ENCODE measurements around the gene LSM14B. TPM values are rescaled to one million over a fixed set of nuclear protein-coding genes. Genes with fewer than 3 reads are reported as not detected.
"Not testable (repeated sequence)": the region's sequence is repeated elsewhere in the genome, so short reads cannot be mapped to it uniquely, and the experiment has no call there.

LSM14B gene
- total RNA-seq, 1 experiment from 2014 or later = 72.5 TPM

- peaks cover 15% of the 10 kb centered on the region for H3K9me3 ChIP-seq (ENCODE audit: low read depth, low read length, poor library complexity, severe bottlenecking)
- no peaks in the 10 kb centered on the region for H3K36me3 ChIP-seq (ENCODE audit: insufficient read depth, low read length, poor library complexity, severe bottlenecking)
- POLR2A ChIA-PET (ENCODE audit: low non-redundant PET) = no interaction called here
- intact Hi-C loops (cut with micrococcal nuclease; ENCODE audit: unreplicated experiment) = no loop called here
- DNase-seq (ENCODE audit: low spot score) = no peak
- no peaks in the 10 kb centered on the region for H3K27me3 ChIP-seq (replicated peaks; ENCODE audit: insufficient read depth, low read depth, low read length, poor library complexity)
- no peak overlapping the region for H3K27ac ChIP-seq (ENCODE audit: low read depth, low read length, poor library complexity, severe bottlenecking)
- TF ChIP-seq EZH2 (IDR thresholded peaks at IDR 0.05; ENCODE audit: borderline replicate concordance, low read depth, low read length, poor library complexity, severe bottlenecking) (no peak), CTCF (conservative IDR thresholded peaks at IDR 0.05; ENCODE audit: low read depth, low read length) (no peak)
- H3K4me1 ChIP-seq (ENCODE audit: insufficient read depth, low read length, poor library complexity, severe bottlenecking) = no peaks in the 10 kb centered on the region
- CTCF ChIA-PET = no interaction called here
- H3K4me3 ChIP-seq (ENCODE audit: low read depth, low read length, poor library complexity, severe bottlenecking) = no peak overlapping the region
- no TSS peak for BruUV-seq (replicated peaks)
Observed at GRCh38 chr20:62080249-62080990, 41.9 kb upstream of the LSM14B start.

DNA sequence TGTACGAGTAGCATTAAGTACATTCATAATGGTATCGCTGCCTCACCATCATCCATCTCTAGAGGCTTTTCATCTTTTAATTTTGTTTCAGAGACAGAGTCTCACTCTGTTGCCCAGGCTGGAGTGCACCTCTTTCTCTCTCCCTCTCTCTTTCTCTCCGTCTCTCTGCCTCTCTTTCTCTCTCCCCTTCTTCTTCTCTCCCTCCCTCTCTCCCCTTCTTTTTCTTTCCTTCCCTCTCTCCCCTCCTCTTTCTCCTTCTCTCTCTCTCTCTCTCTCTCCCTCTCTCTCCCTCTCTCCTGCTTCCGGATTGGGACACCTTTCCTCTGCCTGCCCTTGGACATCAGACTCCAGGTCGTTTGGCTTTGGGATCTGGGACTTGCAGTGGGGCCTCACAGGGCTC, 39.0 kb upstream of the LSM14B start:
- ChIA-PET POLR2A (ENCODE audit: low non-redundant PET) (no interaction called here), CTCF (no interaction called here)
- DNase-seq (ENCODE audit: low spot score) = no peak
- intact Hi-C loops (cut with micrococcal nuclease; ENCODE audit: unreplicated experiment) = no loop called here
- BruUV-seq (replicated peaks) = no TSS peak
- Histone ChIP-seq H3K27ac (ENCODE audit: low read depth, low read length, poor library complexity, severe bottlenecking) (no peak overlapping the region), H3K36me3 (ENCODE audit: insufficient read depth, low read length, poor library complexity, severe bottlenecking) (no peaks in the 10 kb centered on the region), H3K4me1 (ENCODE audit: insufficient read depth, low read length, poor library complexity, severe bottlenecking) (no peaks in the 10 kb centered on the region), H3K9me3 (ENCODE audit: low read depth, low read length, poor library complexity, severe bottlenecking) (peaks cover 6% of the 10 kb centered on the region), H3K27me3 (replicated peaks; ENCODE audit: insufficient read depth, low read depth, low read length, poor library complexity) (no peaks in the 10 kb centered on the region), H3K4me3 (ENCODE audit: low read depth, low read length, poor library complexity, severe bottlenecking) (no peak overlapping the region)
- TF ChIP-seq EZH2 (IDR thresholded peaks at IDR 0.05; ENCODE audit: borderline replicate concordance, low read depth, low read length, poor library complexity, severe bottlenecking) = no peak
- no peak for TF ChIP-seq CTCF (conservative IDR thresholded peaks at IDR 0.05; ENCODE audit: low read depth, low read length)

DNA sequence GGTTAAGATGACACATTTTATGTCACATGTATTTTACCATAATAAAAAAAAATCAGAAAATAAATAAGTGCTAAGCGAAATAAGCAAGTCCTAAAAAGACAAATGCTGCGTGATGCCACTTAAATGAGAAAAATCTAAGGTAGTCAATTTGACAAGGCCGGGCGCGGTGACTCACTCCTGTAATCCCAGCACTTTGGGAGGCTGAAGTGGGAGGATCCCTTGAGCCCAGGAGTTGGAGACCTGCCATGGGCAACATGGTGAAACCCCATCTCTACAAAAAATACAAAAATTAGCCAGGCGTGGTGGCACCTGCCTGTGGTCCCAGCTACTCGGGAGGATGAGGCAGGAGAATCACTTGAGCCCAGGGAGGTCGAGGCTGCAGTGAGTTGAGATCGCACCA, 38.1 kb upstream of the LSM14B start:
- DNase-seq (ENCODE audit: low spot score); H3K27ac ChIP-seq (ENCODE audit: low read depth, low read length, poor library complexity, severe bottlenecking); H3K9me3 ChIP-seq (ENCODE audit: low read depth, low read length, poor library complexity, severe bottlenecking); H3K4me3 ChIP-seq (ENCODE audit: low read depth, low read length, poor library complexity, severe bottlenecking); BruUV-seq (replicated peaks); CTCF ChIA-PET; H3K4me1 ChIP-seq (ENCODE audit: insufficient read depth, low read length, poor library complexity, severe bottlenecking); intact Hi-C loops (cut with micrococcal nuclease; ENCODE audit: unreplicated experiment); H3K36me3 ChIP-seq (ENCODE audit: insufficient read depth, low read length, poor library complexity, severe bottlenecking); H3K27me3 ChIP-seq (replicated peaks; ENCODE audit: insufficient read depth, low read depth, low read length, poor library complexity): not testable (repeated sequence)
- POLR2A ChIA-PET (ENCODE audit: low non-redundant PET) = interaction anchor here (0.6 kb wide), 1 partner anchor 10 kb away, joined by 4 read pairs; no protein-coding TSS in a partner anchor

DNA sequence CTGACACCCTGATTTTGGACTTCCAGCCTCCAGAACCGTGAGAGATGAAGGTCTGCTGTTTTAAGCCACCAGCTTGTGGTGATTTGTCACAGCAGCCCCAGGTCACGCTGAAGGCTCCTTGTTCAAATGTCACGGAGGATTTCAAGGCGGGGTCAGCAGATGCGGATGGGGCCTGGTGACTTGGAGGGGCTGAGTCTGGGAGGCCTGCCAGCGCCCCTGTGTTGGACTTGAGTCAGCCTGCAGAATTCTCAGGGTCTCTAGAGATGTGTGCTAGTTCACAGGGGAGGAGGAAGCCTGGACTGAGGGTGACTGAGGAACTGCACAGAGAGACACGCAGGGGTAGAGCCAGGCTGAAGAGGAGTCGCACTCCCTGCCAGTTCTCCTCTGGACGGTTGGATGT, 37.1 kb upstream of the LSM14B start:
- H3K4me3 ChIP-seq (ENCODE audit: low read depth, low read length, poor library complexity, severe bottlenecking) = no peak overlapping the region
- H3K27me3 ChIP-seq (replicated peaks; ENCODE audit: insufficient read depth, low read depth, low read length, poor library complexity) = no peaks in the 10 kb centered on the region
- CTCF ChIA-PET = no interaction called here
- DNase-seq (ENCODE audit: low spot score) = no peak
- intact Hi-C loops (cut with micrococcal nuclease; ENCODE audit: unreplicated experiment) = no loop called here
- no peak for TF ChIP-seq CTCF (conservative IDR thresholded peaks at IDR 0.05; ENCODE audit: low read depth, low read length)
- no peak for TF ChIP-seq EZH2 (IDR thresholded peaks at IDR 0.05; ENCODE audit: borderline replicate concordance, low read depth, low read length, poor library complexity, severe bottlenecking)
- no peak overlapping the region for H3K27ac ChIP-seq (ENCODE audit: low read depth, low read length, poor library complexity, severe bottlenecking)
- no TSS peak for BruUV-seq (replicated peaks)
- POLR2A ChIA-PET (ENCODE audit: low non-redundant PET) = no interaction called here
- no peaks in the 10 kb centered on the region for H3K4me1 ChIP-seq (ENCODE audit: insufficient read depth, low read length, poor library complexity, severe bottlenecking)
- no peaks in the 10 kb centered on the region for H3K9me3 ChIP-seq (ENCODE audit: low read depth, low read length, poor library complexity, severe bottlenecking)
- H3K36me3 ChIP-seq (ENCODE audit: insufficient read depth, low read length, poor library complexity, severe bottlenecking) = no peaks in the 10 kb centered on the region
